Esophagus squamous epithelium (tissue), 4 donors: ENCODE results near the gene CKB.

Experiments
- CTCF ChIP-seq, 6 experiments: fragments of 450-650 bp in 4 of 6; fragments of 200-600 bp in 2 of 6; sonication (generic) in 2 of 6; IDR thresholded peaks; one replicate each; pipeline ENCODE4 v1.5.1; 2016 to 2019; ENCODE audit warnings: antibody characterized with exemption in 6 of 6, mild to moderate bottlenecking in 4 of 6, moderate library complexity in 4 of 6
- POLR2A ChIP-seq, 4 donors: fragments of 450-650 bp; IDR thresholded peaks; one replicate each; pipeline ENCODE4 v1.6.1; 2017; ENCODE audit warnings: antibody characterized with exemption in 4 of 4, mild to moderate bottlenecking in 4 of 4, moderate library complexity in 3 of 4

- TF ChIP-seq POLR2A (IDR thresholded peaks at IDR 0.05): no peak
- TF ChIP-seq CTCF (IDR thresholded peaks at IDR 0.05): no peak
Observed at GRCh38 chr14:103545915-103546651, 23.5 kb upstream of the CKB start.
